HEK293 (cell line): Measurements from ENCODE around the gene GNAZ.

ENCODE experiments used
- CTCF ChIA-PET: fragments of 350-600 bp; formaldehyde crosslinking; extraction: SDS; loops from one replicate; lab custom pipeline; 2021; ENCODE audit warnings: antibody characterized with exemption; lab: Yijun Ruan, JAX
- POLR2A ChIA-PET: fragments of 300-600 bp; formaldehyde crosslinking; extraction: SDS; loops from one replicate; lab custom pipeline; 2020; ENCODE audit warnings: antibody characterized with exemption, inconsistent platforms; lab: Yijun Ruan, JAX
- H3K27ac ChIP-seq: fragments of 200-500 bp; sonication (Bioruptor generic); 2 replicates; pipeline ENCODE4 v1.5.1; 2014; ENCODE audit warnings: low read depth, low read length, control low read depth, inconsistent platforms; ENCODE audit errors: extremely low read depth
- H3K36me3 ChIP-seq, 2 experiments: fragments of 200-500 bp in 1 of 2; sonication (Bioruptor generic) in 1 of 2; 1 replicate in 1 of 2; 2 replicates in 1 of 2; pipeline ENCODE4 v1.5.1; 2014 to 2017; ENCODE audit warnings: inconsistent platforms in 2 of 2, low read length in 2 of 2; ENCODE audit not compliant: control insufficient read depth in 2 of 2, insufficient read depth in 1 of 2
- H3K4me1 ChIP-seq: fragments of 200-500 bp; sonication (Bioruptor generic); 2 replicates; pipeline ENCODE4 v1.5.1; 2014; ENCODE audit warnings: mild to moderate bottlenecking, low read length, inconsistent platforms; ENCODE audit not compliant: control insufficient read depth, insufficient read depth
- H3K4me3 ChIP-seq: 2 replicates; pipeline ENCODE4 v1.5.1; 2011; ENCODE audit warnings: low read depth, mild to moderate bottlenecking, control low read depth, low read length, moderate library complexity
- H3K9me3 ChIP-seq: fragments of 200-500 bp; sonication (Bioruptor generic); 2 replicates; pipeline ENCODE4 v1.5.1; 2014; ENCODE audit warnings: low read depth, low read length, inconsistent platforms; ENCODE audit not compliant: control insufficient read depth, insufficient read depth
- BCL11B ChIP-seq: fragments of 450-650 bp; formaldehyde crosslinking; IDR thresholded peaks from 2 replicates; pipeline ENCODE4 v1.5.1; 2016; ENCODE audit warnings: low read depth, missing biosample characterization, missing genetic modification characterization
- HOXA7 ChIP-seq: sonication (generic); formaldehyde crosslinking; IDR thresholded peaks from 2 replicates; pipeline ENCODE4 v1.8.1; 2022; ENCODE audit warnings: missing genetic modification reagents, borderline replicate concordance
- HOXD13 ChIP-seq: sonication (generic); formaldehyde crosslinking; IDR thresholded peaks from 2 replicates; pipeline ENCODE4 v1.8.0; 2022; ENCODE audit warnings: missing genetic modification reagents, borderline replicate concordance
- KLF8 ChIP-seq: fragments of 450-650 bp; formaldehyde crosslinking; IDR thresholded peaks from 2 replicates; pipeline ENCODE4 v1.5.1; 2016; ENCODE audit warnings: missing biosample characterization, missing genetic modification characterization
- RBAK ChIP-seq: fragments of 450-650 bp; formaldehyde crosslinking; IDR thresholded peaks from 2 replicates; pipeline ENCODE4 v1.5.1; 2016; ENCODE audit warnings: missing biosample characterization, missing genetic modification characterization
- ZEB2 ChIP-seq: fragments of 450-650 bp; formaldehyde crosslinking; IDR thresholded peaks from 2 replicates; pipeline ENCODE4 v1.5.1; 2016; ENCODE audit warnings: missing biosample characterization, missing genetic modification characterization
- ZFHX2 ChIP-seq: fragments of 450-650 bp; formaldehyde crosslinking; conservative IDR thresholded peaks from 2 replicates; pipeline ENCODE4 v1.5.1; 2016; ENCODE audit warnings: missing biosample characterization, missing genetic modification characterization
- ZFP3 ChIP-seq: fragments of 450-650 bp; formaldehyde crosslinking; IDR thresholded peaks from 2 replicates; pipeline ENCODE4 v1.5.1; 2016; ENCODE audit warnings: low read depth, missing biosample characterization, missing genetic modification characterization
- ZNF184 ChIP-seq: fragments of 450-650 bp; IDR thresholded peaks from 2 replicates; pipeline ENCODE4 v1.5.1; 2018; ENCODE audit warnings: missing biosample characterization, mild to moderate bottlenecking, missing genetic modification characterization
- ZNF23 ChIP-seq: fragments of 450-650 bp; formaldehyde crosslinking; IDR thresholded peaks from 2 replicates; pipeline ENCODE4 v1.5.1; 2016; ENCODE audit warnings: missing biosample characterization, missing genetic modification characterization, borderline replicate concordance
- ZNF248 ChIP-seq: fragments of 450-650 bp; formaldehyde crosslinking; IDR thresholded peaks from 2 replicates; pipeline ENCODE4 v1.5.1; 2017; ENCODE audit warnings: missing biosample characterization, missing genetic modification characterization
- ZNF324 ChIP-seq: fragments of 450-650 bp; formaldehyde crosslinking; IDR thresholded peaks from 2 replicates; pipeline ENCODE4 v1.5.1; 2016; ENCODE audit warnings: missing biosample characterization, missing genetic modification characterization
- ZNF391 ChIP-seq: fragments of 450-650 bp; formaldehyde crosslinking; IDR thresholded peaks from 2 replicates; pipeline ENCODE4 v1.5.1; 2016; ENCODE audit warnings: low read depth, missing biosample characterization, missing genetic modification characterization, borderline replicate concordance
- ZNF549 ChIP-seq: fragments of 450-650 bp; IDR thresholded peaks from 2 replicates; pipeline ENCODE4 v1.5.1; 2018; ENCODE audit warnings: missing biosample characterization, missing genetic modification characterization, mild to moderate bottlenecking, inconsistent platforms, moderate library complexity
- ZNF571 ChIP-seq: fragments of 450-650 bp; formaldehyde crosslinking; IDR thresholded peaks from 2 replicates; pipeline ENCODE4 v1.5.0; 2017; ENCODE audit warnings: missing biosample characterization, missing genetic modification characterization
- ZNF580 ChIP-seq: fragments of 450-650 bp; formaldehyde crosslinking; IDR thresholded peaks from 2 replicates; pipeline ENCODE4 v1.5.1; 2016; ENCODE audit warnings: missing biosample characterization, missing genetic modification characterization
- ZNF670 ChIP-seq: fragments of 450-650 bp; formaldehyde crosslinking; IDR thresholded peaks from 2 replicates; pipeline ENCODE4 v1.5.1; 2016; ENCODE audit warnings: missing biosample characterization, missing genetic modification characterization, low read depth
- ZNF768 ChIP-seq: fragments of 450-650 bp; formaldehyde crosslinking; IDR thresholded peaks from 2 replicates; pipeline ENCODE4 v1.5.1; 2018; ENCODE audit warnings: missing biosample characterization, mild to moderate bottlenecking, missing genetic modification characterization
- ZSCAN16 ChIP-seq: fragments of 450-650 bp; formaldehyde crosslinking; IDR thresholded peaks from 2 replicates; pipeline ENCODE4 v1.5.1; 2016; ENCODE audit warnings: missing biosample characterization, missing genetic modification characterization
- ZXDB ChIP-seq: fragments of 450-650 bp; formaldehyde crosslinking; IDR thresholded peaks from 2 replicates; pipeline ENCODE4 v1.5.1; 2016; ENCODE audit warnings: missing biosample characterization, missing genetic modification characterization
- TF ChIP-seq, protein P1 (sequence below): fragments of 450-650 bp; formaldehyde crosslinking; IDR thresholded peaks from 2 replicates; pipeline ENCODE4 v1.5.1; 2016; ENCODE audit warnings: missing biosample characterization, missing genetic modification characterization, low read depth
- TF ChIP-seq, protein P2 (sequence below): fragments of 450-650 bp; formaldehyde crosslinking; IDR thresholded peaks from 2 replicates; pipeline ENCODE4 v1.5.1; 2016; ENCODE audit warnings: missing biosample characterization, missing genetic modification characterization
- TF ChIP-seq, protein P3 (sequence below): fragments of 450-650 bp; IDR thresholded peaks from 2 replicates; pipeline ENCODE4 v1.5.1; 2018; ENCODE audit warnings: missing biosample characterization, mild to moderate bottlenecking, missing genetic modification characterization
- TF ChIP-seq, protein P4 (sequence below): fragments of 450-650 bp; formaldehyde crosslinking; IDR thresholded peaks from 2 replicates; pipeline ENCODE4 v1.5.0; 2017; ENCODE audit warnings: missing biosample characterization, missing genetic modification characterization, borderline replicate concordance
- TF ChIP-seq, protein P5 (sequence below): sonication (generic); formaldehyde crosslinking; IDR thresholded peaks from 2 replicates; pipeline ENCODE4 v1.8.1; 2022; ENCODE audit warnings: mild to moderate bottlenecking, moderate library complexity, missing genetic modification reagents

Gene GNAZ

DNA sequence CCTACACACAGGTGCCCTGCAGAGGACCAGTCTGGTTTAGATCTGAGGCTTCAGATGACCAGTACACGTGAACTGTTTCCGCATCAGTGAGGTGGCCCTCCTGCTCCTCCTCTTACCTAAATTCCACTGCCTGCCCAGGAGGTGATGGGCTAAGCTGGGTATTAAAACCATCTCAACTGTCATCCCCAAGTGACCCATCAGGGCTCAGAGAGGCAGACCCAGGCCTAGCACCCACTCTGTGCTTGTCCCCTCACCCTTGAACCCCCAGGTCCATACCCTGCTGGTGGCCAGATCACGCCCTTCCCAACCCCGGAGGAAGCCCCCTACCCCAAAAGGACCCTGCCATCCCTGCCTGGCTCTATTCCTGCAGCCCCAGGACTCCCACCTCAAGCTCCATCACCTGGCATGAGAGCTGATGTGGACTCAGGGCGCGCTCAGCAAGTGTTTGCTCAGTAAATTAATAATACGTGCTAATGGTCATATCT is 50.1 kb downstream of the GNAZ start:
- no peaks in the 10 kb centered on the region for H3K9me3 ChIP-seq
- H3K36me3 ChIP-seq: peaks cover 0 to 23% of the 10 kb centered on the region in 2 experiments; a peak in 1 of 3 replicates
- H3K4me1 ChIP-seq: no peaks in the 10 kb centered on the region
- CTCF ChIA-PET: interaction anchor here (0.6 to 11.3 kb wide), 7 partner anchors 8 to 553 kb away, joined by 3 to 304 read pairs (median 3); no protein-coding TSS in a partner anchor
- no peak overlapping the region for H3K4me3 ChIP-seq
- POLR2A ChIA-PET: interaction anchor here (1.1 kb wide), 1 partner anchor 24 kb away, joined by 3 read pairs; the partner anchor contains the start of gene RAB36
- no peak overlapping the region for H3K27ac ChIP-seq
- no peak for TF ChIP-seq ZNF23 (tag by site-specific recombination)
- TF ChIP-seq ZNF768 (tag by site-specific recombination): no peak
- no peak for TF ChIP-seq ZNF184 (tag by site-specific recombination)
- TF ChIP-seq HOXD13: no peak
- no peak for TF ChIP-seq ZNF580 (tag by site-specific recombination)
- TF ChIP-seq, protein P1, sequence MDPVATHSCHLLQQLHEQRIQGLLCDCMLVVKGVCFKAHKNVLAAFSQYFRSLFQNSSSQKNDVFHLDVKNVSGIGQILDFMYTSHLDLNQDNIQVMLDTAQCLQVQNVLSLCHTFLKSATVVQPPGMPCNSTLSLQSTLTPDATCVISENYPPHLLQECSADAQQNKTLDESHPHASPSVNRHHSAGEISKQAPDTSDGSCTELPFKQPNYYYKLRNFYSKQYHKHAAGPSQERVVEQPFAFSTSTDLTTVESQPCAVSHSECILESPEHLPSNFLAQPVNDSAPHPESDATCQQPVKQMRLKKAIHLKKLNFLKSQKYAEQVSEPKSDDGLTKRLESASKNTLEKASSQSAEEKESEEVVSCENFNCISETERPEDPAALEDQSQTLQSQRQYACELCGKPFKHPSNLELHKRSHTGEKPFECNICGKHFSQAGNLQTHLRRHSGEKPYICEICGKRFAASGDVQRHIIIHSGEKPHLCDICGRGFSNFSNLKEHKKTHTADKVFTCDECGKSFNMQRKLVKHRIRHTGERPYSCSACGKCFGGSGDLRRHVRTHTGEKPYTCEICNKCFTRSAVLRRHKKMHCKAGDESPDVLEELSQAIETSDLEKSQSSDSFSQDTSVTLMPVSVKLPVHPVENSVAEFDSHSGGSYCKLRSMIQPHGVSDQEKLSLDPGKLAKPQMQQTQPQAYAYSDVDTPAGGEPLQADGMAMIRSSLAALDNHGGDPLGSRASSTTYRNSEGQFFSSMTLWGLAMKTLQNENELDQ (tag by site-specific recombination): no peak
- no peak for TF ChIP-seq ZXDB (tag by site-specific recombination)
- TF ChIP-seq ZEB2 (tag by site-specific recombination): no peak
- no peak for TF ChIP-seq KLF8
- TF ChIP-seq ZNF670: no peak
- no peak for TF ChIP-seq ZFP3
- no peak for TF ChIP-seq RBAK (tag by site-specific recombination)
- no peak for TF ChIP-seq ZNF549 (tag by site-specific recombination)

DNA sequence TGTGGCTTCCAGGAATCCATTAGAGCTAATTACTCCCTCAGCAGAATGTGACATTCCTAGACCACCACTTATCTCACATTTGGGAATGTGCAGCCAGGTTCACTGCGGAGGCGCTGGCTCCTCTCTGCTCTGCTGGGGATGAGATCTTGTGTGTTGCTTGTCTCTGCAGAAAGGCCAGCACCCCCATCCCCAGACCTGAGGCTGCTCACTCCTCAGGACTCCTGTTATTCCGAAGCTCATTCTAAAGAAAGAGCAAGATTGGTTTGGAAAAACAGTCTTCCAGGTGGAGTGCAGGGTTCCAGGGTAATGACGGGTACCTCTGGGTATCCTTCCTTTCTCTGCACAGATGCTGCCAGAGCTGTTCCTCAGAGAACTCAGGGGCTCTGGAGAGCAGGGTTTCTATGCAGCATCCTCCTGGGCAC is 50.7 kb downstream of the GNAZ start:
- ChIA-PET CTCF (interaction anchor here (0.6 to 11.3 kb wide), 4 partner anchors 54 to 553 kb away, joined by 3 to 304 read pairs (median 4); no protein-coding TSS in a partner anchor), POLR2A (interaction anchor here (1.1 kb wide), 1 partner anchor 24 kb away, joined by 3 read pairs; the partner anchor contains the start of gene RAB36)
- H3K36me3 ChIP-seq: peaks cover 0 to 23% of the 10 kb centered on the region in 2 experiments; a peak in 1 of 3 replicates
- no peak overlapping the region for H3K27ac ChIP-seq
- H3K4me1 ChIP-seq: no peaks in the 10 kb centered on the region
- no peaks in the 10 kb centered on the region for H3K9me3 ChIP-seq
- no peak overlapping the region for H3K4me3 ChIP-seq
- TF ChIP-seq, protein P2, sequence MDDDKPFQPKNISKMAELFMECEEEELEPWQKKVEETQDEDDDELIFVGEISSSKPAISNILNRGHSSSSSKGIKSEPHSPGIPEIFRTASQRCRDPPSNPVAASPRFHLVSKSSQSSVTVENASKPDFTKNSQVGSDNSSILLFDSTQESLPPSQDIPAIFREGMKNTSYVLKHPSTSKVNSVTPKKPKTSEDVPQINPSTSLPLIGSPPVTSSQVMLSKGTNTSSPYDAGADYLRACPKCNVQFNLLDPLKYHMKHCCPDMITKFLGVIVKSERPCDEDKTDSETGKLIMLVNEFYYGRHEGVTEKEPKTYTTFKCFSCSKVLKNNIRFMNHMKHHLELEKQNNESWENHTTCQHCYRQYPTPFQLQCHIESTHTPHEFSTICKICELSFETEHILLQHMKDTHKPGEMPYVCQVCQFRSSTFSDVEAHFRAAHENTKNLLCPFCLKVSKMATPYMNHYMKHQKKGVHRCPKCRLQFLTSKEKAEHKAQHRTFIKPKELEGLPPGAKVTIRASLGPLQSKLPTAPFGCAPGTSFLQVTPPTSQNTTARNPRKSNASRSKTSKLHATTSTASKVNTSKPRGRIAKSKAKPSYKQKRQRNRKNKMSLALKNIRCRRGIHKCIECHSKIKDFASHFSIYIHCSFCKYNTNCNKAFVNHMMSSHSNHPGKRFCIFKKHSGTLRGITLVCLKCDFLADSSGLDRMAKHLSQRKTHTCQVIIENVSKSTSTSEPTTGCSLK (tag by site-specific recombination): no peak
- TF ChIP-seq HOXA7 (no peak), BCL11B (tag by site-specific recombination) (no peak), ZSCAN16 (tag by site-specific recombination) (no peak), KLF8 (no peak), ZNF324 (no peak), ZFHX2 (no peak), ZNF248 (tag by site-specific recombination) (no peak), ZNF571 (tag by site-specific recombination) (no peak), ZNF391 (tag by site-specific recombination) (no peak)
- TF ChIP-seq, protein P3, sequence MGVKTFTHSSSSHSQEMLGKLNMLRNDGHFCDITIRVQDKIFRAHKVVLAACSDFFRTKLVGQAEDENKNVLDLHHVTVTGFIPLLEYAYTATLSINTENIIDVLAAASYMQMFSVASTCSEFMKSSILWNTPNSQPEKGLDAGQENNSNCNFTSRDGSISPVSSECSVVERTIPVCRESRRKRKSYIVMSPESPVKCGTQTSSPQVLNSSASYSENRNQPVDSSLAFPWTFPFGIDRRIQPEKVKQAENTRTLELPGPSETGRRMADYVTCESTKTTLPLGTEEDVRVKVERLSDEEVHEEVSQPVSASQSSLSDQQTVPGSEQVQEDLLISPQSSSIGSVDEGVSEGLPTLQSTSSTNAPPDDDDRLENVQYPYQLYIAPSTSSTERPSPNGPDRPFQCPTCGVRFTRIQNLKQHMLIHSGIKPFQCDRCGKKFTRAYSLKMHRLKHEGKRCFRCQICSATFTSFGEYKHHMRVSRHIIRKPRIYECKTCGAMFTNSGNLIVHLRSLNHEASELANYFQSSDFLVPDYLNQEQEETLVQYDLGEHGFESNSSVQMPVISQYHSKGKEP (tag by site-specific recombination): no peak
- TF ChIP-seq, protein P4, sequence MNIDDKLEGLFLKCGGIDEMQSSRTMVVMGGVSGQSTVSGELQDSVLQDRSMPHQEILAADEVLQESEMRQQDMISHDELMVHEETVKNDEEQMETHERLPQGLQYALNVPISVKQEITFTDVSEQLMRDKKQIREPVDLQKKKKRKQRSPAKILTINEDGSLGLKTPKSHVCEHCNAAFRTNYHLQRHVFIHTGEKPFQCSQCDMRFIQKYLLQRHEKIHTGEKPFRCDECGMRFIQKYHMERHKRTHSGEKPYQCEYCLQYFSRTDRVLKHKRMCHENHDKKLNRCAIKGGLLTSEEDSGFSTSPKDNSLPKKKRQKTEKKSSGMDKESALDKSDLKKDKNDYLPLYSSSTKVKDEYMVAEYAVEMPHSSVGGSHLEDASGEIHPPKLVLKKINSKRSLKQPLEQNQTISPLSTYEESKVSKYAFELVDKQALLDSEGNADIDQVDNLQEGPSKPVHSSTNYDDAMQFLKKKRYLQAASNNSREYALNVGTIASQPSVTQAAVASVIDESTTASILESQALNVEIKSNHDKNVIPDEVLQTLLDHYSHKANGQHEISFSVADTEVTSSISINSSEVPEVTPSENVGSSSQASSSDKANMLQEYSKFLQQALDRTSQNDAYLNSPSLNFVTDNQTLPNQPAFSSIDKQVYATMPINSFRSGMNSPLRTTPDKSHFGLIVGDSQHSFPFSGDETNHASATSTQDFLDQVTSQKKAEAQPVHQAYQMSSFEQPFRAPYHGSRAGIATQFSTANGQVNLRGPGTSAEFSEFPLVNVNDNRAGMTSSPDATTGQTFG: no peak
- TF ChIP-seq, protein P5, sequence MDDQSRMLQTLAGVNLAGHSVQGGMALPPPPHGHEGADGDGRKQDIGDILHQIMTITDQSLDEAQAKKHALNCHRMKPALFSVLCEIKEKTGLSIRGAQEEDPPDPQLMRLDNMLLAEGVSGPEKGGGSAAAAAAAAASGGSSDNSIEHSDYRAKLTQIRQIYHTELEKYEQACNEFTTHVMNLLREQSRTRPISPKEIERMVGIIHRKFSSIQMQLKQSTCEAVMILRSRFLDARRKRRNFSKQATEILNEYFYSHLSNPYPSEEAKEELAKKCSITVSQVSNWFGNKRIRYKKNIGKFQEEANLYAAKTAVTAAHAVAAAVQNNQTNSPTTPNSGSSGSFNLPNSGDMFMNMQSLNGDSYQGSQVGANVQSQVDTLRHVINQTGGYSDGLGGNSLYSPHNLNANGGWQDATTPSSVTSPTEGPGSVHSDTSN (CRISPR knock-in tag): no peak
